ENCODE results near the gene BAIAP3.

GRCh38 chr16:1345651-1346421, 12.4 kb downstream of the BAIAP3 start:
- TF ChIP-seq POLR2A (IDR thresholded peaks at IDR 0.05) (no peak), CTCF (IDR thresholded peaks at IDR 0.05) (no peak), POLR2AphosphoS5 (IDR thresholded peaks at IDR 0.05) (no peak)
